Astrocyte (in vitro differentiated cells and primary cell): ENCODE results near the gene ACOT7.

Experiments
- CTCF ChIP-seq: IDR thresholded peaks from 2 replicates; pipeline ENCODE4 v1.5.1; 2011; ENCODE audit warnings: low read depth, mild to moderate bottlenecking, inconsistent platforms, low read length, moderate library complexity; ENCODE audit not compliant: insufficient read depth
- EZH2 ChIP-seq: IDR thresholded peaks from 2 replicates; pipeline ENCODE4 v1.6.1; 2012; ENCODE audit warnings: mild to moderate bottlenecking, low read length, inconsistent platforms; ENCODE audit not compliant: insufficient read depth

- TF ChIP-seq CTCF (no peak), EZH2 (peak; percentile 22)
These were observed 25.8 kb upstream of the ACOT7 start for GRCh38 chr1:6419397-6419803.
